Gastrocnemius medialis (tissue), 4 donors: ENCODE measurements around the gene ONECUT3.

Experiments used
- CTCF ChIP-seq, 5 experiments: fragments of 450-650 bp in 3 of 5; fragments of 200-600 bp in 2 of 5; sonication (generic) in 2 of 5; IDR thresholded peaks in 4 of 5; conservative IDR thresholded peaks in 1 of 5; 1 replicate in 4 of 5; 2 replicates in 1 of 5; pipeline ENCODE4 v1.5.1; 2016 to 2019; ENCODE audit warnings: antibody characterized with exemption in 5 of 5, mild to moderate bottlenecking in 3 of 5, moderate library complexity in 3 of 5
- POLR2A ChIP-seq, 2 donors: fragments of 450-650 bp; IDR thresholded peaks; one replicate each; pipeline ENCODE4 v1.6.1; 2017; ENCODE audit warnings: antibody characterized with exemption in 2 of 2, mild to moderate bottlenecking in 2 of 2, moderate library complexity in 2 of 2

GRCh38 chr19:1811472-1811894, 58.2 kb downstream of the ONECUT3 start:
- no peak for TF ChIP-seq CTCF (IDR thresholded peaks at IDR 0.05 in 4 of 5, conservative IDR thresholded peaks at IDR 0.05 in 1 of 5)
- TF ChIP-seq POLR2A (IDR thresholded peaks at IDR 0.05), result no peak
